K562 treated with DMSO at 1 percent for 24 hours (cell line): ENCODE results near the gene DARS2. TPM values are rescaled to one million over a fixed set of nuclear protein-coding genes. Genes with fewer than 3 reads are reported as not detected.

Source experiments
- total RNA-seq: library from RNA; unstranded; fragments of 300-600 nt; gene quantifications from 2 replicates; pipeline ENCODE4 v1.2.3, GENCODE V29; 2022; ENCODE audit warnings: low read depth; ENCODE audit not compliant: insufficient read depth

Gene DARS2, protein sequence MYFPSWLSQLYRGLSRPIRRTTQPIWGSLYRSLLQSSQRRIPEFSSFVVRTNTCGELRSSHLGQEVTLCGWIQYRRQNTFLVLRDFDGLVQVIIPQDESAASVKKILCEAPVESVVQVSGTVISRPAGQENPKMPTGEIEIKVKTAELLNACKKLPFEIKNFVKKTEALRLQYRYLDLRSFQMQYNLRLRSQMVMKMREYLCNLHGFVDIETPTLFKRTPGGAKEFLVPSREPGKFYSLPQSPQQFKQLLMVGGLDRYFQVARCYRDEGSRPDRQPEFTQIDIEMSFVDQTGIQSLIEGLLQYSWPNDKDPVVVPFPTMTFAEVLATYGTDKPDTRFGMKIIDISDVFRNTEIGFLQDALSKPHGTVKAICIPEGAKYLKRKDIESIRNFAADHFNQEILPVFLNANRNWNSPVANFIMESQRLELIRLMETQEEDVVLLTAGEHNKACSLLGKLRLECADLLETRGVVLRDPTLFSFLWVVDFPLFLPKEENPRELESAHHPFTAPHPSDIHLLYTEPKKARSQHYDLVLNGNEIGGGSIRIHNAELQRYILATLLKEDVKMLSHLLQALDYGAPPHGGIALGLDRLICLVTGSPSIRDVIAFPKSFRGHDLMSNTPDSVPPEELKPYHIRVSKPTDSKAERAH
- total RNA-seq, result 26.0 and 28.8 TPM in 2 replicates

GRCh38 chr1:173824315-173825081 lies at the start of gene DARS2, which contains the start of gene CENPL:
DARS2 (plus strand) TSS chr1:173824673; CDS start chr1:173825230, 557 bp downstream.
CENPL (minus strand) TSS chr1:173824883; CDS start chr1:173811299, 13,584 bp downstream.

DNA sequence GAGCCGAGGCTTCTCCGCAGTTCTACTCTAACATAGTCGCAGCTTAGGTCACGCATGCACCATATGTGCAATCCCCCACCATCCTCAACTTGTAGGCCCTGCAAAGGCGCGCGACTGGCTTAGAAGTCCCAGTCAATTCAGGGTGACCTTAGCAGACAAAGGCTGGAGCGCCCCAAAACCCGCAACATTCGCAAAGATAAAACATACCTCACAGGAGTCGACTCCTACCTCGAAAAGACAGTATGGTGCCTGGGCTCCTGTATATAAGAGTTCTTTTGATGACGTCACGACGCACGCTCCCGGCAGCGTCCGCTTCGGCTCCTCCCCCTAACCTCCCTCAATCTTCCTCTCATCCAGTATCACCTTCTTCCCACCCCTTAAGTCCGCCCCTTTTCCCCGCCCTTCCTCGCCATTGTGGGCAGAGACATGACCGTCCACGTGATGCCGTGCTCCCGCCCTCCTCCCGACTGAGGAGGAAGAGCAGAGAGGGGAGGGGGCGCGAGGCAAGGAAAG lies 43.3 kb downstream of the DARS2 start, which contains the start of gene GAS5:
Gene GAS5, minus strand, starts transcription at position 237 of the 513 bp plus-strand sequence.

GRCh38 chr1:173868266-173869020 lies 44.0 kb downstream of the DARS2 start, which contains the start of gene ZBTB37:
ZBTB37 (plus strand) TSS chr1:173868380; CDS start chr1:173870226, 1,846 bp downstream.

Other genes starting within 250 kb of the DARS2 start
- 0.37 TPM in 1 of 2 replicates, not detected in the other for gene SLC9C2, start 221.6 kb upstream of the DARS2 start, total RNA-seq
- not detected in 2 replicates for gene TEX50, start 189.3 kb upstream of the DARS2 start, total RNA-seq
- not detected in 2 replicates for gene ANKRD45, start 154.8 kb upstream of the DARS2 start, total RNA-seq
- gene KLHL20, start 109.7 kb upstream of the DARS2 start, total RNA-seq, result 17.9 and 23.7 TPM in 2 replicates
- gene CENPL, start 210 bp downstream of the DARS2 start, total RNA-seq, result 14.8 and 21.2 TPM in 2 replicates
- gene GAS5, start 43.3 kb downstream of the DARS2 start, total RNA-seq, result 1,749 and 1,829 TPM in 2 replicates
- 1.6 and 2.7 TPM in 2 replicates for gene ZBTB37, start 43.7 kb downstream of the DARS2 start, total RNA-seq
- 5.1 and 6.0 TPM in 2 replicates for gene SERPINC1, start 92.7 kb downstream of the DARS2 start, total RNA-seq
- 3.9 and 4.1 TPM in 2 replicates for gene RC3H1, start 197.7 kb downstream of the DARS2 start, total RNA-seq